GM12878 (cell line): ENCODE data around the gene ZSWIM2.

Experiments used
- PML ChIP-seq: IDR thresholded peaks from 2 replicates; pipeline ENCODE4 v1.6.1; 2012; ENCODE audit warnings: low read length, inconsistent platforms
- SIN3A ChIP-seq: IDR thresholded peaks from 2 replicates; pipeline ENCODE4 v1.6.1; 2012; ENCODE audit warnings: low read depth, low read length, improper control_type of control experiment
- SPI1 ChIP-seq: IDR thresholded peaks from 2 replicates; pipeline ENCODE4 v1.6.1; 2011; ENCODE audit warnings: low read depth, mild to moderate bottlenecking, low read length, moderate library complexity, borderline replicate concordance; ENCODE audit not compliant: insufficient read depth
- TF ChIP-seq, protein P1 (sequence below), 3 experiments: IDR thresholded peaks in 2 of 3; conservative IDR thresholded peaks in 1 of 3; 2 replicates each; pipeline ENCODE4 v1.5.1; 2011; ENCODE audit warnings: low read depth in 3 of 3, low read length in 3 of 3, mild to moderate bottlenecking in 3 of 3, control low read depth in 2 of 3, moderate library complexity in 2 of 3, inconsistent platforms in 1 of 3, mixed read lengths in 1 of 3; ENCODE audit not compliant: control insufficient read depth in 2 of 3, insufficient read depth in 1 of 3; ENCODE audit errors: extremely low read depth in 1 of 3
- TF ChIP-seq, protein P2 (sequence below): IDR thresholded peaks from 2 replicates; pipeline ENCODE4 v1.6.1; 2011; ENCODE audit warnings: mild to moderate bottlenecking, low read depth, low read length, moderate library complexity; ENCODE audit not compliant: insufficient replicate concordance

DNA sequence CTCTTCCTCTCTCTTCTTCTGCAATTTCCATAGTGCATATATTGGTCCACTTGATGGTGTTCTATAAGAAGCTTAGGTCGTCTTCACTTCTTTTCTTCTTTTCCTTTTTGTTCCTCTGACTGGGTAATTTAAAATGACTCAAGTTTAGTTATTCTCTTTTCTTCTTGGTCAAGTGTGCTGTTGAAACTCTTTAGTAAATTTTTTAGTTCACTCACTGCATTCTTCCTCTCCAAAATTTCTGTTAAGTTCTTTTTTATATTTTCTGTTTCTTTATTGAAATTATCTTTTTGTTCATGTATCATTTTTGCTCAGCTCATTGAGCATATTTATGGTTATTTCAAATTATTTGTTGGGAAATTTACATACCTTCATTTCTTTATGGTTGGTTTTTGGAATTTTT lies 32.7 kb upstream of the ZSWIM2 start:
- TF ChIP-seq, protein P1, sequence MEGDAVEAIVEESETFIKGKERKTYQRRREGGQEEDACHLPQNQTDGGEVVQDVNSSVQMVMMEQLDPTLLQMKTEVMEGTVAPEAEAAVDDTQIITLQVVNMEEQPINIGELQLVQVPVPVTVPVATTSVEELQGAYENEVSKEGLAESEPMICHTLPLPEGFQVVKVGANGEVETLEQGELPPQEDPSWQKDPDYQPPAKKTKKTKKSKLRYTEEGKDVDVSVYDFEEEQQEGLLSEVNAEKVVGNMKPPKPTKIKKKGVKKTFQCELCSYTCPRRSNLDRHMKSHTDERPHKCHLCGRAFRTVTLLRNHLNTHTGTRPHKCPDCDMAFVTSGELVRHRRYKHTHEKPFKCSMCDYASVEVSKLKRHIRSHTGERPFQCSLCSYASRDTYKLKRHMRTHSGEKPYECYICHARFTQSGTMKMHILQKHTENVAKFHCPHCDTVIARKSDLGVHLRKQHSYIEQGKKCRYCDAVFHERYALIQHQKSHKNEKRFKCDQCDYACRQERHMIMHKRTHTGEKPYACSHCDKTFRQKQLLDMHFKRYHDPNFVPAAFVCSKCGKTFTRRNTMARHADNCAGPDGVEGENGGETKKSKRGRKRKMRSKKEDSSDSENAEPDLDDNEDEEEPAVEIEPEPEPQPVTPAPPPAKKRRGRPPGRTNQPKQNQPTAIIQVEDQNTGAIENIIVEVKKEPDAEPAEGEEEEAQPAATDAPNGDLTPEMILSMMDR (IDR thresholded peaks at IDR 0.05 in 2 of 3, conservative IDR thresholded peaks at IDR 0.05 in 1 of 3; ENCODE audit: control insufficient read depth in 2 of 3, extremely low read depth in 1 of 3, insufficient read depth in 1 of 3, low read depth in 3 of 3, low read length in 3 of 3), result no peak
- TF ChIP-seq SPI1 (no peak), SIN3A (no peak), PML (no peak)
- TF ChIP-seq, protein P2, sequence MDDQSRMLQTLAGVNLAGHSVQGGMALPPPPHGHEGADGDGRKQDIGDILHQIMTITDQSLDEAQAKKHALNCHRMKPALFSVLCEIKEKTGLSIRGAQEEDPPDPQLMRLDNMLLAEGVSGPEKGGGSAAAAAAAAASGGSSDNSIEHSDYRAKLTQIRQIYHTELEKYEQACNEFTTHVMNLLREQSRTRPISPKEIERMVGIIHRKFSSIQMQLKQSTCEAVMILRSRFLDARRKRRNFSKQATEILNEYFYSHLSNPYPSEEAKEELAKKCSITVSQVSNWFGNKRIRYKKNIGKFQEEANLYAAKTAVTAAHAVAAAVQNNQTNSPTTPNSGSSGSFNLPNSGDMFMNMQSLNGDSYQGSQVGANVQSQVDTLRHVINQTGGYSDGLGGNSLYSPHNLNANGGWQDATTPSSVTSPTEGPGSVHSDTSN, result no peak
